C1 segment of cervical spinal cord (tissue), 14 donors: ENCODE data around the gene ACYP2.

ENCODE experiments used
- DNase-seq, 14 donors: peaks; one replicate each; lab custom pipeline; 2025; lab: John Stamatoyannopoulos, UW

The ACYP2 gene

GRCh38 chr2:54212456-54212855 lies 97.0 kb downstream of the ACYP2 start:
- no peak for DNase-seq

- no peak for DNase-seq
Measured at GRCh38 chr2:54213082-54213481, 97.7 kb downstream of the ACYP2 start.

DNA sequence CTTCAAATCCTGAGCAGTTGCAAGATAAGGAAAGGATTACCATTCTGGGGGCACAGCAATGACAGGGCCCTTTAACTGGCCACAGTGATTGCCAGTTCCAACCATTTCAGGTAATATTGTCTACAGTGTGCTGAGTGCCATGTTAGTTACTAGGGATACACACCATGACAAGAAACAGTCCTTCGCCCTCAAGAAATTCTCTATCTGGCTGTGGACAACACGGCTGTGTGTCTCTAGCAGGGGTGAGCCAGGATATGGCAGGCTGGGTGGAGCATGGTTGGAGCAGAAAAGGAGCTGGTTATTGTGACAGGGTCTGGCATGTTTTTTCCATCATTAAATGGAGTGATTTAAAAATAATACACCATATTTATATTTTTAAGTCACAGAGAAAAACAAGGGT lies 109.6 kb downstream of the ACYP2 start:
- DNase-seq, result peak in 1 of 14 donors; percentile 7

- DNase-seq, result no peak
Measured at GRCh38 chr2:54226260-54226659, 110.8 kb downstream of the ACYP2 start.

- DNase-seq, result no peak
Measured at GRCh38 chr2:54227798-54228197, 112.4 kb downstream of the ACYP2 start.

GRCh38 chr2:54228945-54229344 lies 113.5 kb downstream of the ACYP2 start:
- no peak for DNase-seq

DNA sequence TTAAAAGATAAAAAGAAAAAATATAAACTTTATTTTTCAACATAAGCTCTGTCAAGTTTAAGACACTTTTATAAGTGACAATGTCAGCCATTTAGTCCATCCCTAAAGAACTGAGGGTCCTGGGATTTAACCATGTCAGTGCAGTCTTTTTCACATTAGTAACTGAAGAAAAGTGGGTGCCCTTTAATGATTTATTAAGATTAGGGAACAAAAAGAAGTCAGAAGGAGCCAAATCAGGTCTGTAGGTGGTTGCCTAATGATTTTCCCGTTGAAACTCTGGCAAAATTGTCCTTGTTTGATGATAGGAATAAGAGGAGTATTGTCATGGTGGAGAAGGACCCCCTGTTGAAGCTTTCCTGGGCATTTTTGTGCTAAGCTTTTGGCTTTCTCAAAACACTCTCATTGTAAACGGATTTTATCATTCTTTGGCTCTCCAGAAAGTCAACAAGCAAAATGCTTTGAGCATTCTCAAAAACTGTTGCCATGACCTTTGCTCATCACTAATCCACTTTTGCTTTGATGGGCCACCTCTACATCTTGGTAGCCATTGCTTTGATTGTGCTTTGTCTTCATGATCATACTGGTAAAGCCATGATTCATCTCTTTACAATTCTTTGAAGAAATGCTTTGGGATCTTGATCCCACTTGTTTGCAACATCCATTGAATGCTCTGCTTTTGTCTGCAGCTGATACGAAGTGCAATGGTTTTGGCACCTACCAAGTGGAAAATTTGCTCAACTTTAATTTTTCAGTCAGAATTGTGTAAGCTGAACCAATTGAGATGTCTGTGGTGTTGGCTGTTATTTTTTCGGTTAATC lies 118.6 kb downstream of the ACYP2 start:
- DNase-seq, result no peak

DNA sequence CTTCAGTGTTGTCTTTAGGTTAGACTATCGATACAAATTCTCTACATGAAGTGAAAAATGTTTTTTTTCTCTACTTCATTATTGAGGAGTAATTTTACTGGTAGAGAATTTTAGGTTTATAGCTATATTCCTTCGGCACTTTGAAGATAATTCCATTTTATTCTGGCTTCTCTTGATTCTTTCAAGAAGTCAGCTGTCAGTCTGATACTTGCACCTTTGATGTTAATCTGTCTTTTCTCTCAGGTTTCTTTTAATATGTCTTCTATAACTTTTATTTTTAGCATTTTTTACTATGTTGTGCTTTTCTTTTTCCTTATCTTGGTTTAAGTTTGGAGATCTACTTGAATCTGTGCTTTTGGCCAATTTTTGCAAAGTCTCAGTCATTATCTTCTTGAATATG lies 122.0 kb downstream of the ACYP2 start:
- DNase-seq, result no peak

GRCh38 chr2:54239427-54239826 lies 124.0 kb downstream of the ACYP2 start:
- DNase-seq, result no peak

GRCh38 chr2:54240515-54241469 lies 125.4 kb downstream of the ACYP2 start:
- DNase-seq, result no peak

DNA sequence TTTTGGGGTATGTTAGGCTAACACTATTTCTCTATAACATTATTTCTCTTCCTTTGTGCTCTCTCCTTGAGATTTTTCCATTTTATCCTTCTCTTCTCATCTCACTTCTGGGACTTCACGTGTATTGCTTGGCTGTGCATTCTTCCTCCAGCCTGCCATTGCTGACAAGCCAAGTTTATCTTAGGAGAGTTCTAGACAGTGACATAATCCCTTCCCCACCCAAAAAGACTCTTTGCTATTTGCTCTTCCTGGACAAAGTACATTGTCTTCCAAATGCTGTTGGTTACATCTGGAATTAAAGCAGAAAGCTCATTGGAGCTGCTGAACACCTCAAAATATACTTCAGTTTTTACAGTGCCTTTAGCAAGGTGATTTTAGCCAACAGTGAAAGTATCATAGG lies 131.7 kb downstream of the ACYP2 start:
- no peak for DNase-seq

- DNase-seq, result no peak
Measured at GRCh38 chr2:54249629-54250028, 134.2 kb downstream of the ACYP2 start.

- no peak for DNase-seq
Measured at GRCh38 chr2:54254180-54254579, 138.8 kb downstream of the ACYP2 start.

DNA sequence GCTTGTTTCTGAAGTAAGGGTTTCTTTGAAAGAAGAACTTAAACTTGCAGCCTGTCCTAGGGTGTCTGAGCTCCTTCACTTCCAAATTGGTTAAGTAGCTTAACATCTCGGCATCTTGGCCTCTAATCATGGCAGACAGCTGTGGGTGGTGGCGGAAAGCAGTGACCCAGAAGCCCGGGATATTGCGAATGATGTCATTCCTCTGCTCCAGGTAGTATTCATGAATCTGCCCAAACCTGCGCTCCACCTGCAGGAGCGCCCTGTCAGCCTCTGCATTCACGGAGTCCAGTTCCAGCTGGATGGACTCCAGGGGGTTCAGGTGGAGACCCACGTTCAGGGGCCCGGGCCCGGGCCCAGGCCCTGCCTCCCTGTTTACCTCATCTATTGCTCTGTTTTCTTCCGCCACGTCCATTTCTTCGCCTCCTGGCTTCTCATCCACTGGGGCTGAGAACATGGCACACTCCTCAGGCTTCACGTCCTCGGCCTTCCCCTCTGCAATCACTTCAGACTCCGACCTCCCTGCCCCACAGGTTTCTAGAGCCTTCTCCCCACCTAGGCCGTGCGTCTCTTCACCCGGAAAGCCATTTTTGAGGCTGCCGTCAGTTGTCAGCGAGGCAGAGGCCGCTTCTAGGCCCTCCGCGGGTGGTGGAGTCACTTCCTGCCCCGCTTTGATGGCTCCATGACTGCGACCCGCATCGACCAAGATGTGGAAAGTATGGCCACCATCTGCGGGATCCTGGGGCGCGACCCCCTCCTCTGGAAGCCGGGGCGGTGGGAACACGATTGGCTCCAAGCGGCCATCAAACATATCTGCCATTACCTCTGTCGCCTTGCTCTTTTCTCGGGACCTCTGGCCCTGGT lies 140.0 kb downstream of the ACYP2 start:
- no peak for DNase-seq

DNA sequence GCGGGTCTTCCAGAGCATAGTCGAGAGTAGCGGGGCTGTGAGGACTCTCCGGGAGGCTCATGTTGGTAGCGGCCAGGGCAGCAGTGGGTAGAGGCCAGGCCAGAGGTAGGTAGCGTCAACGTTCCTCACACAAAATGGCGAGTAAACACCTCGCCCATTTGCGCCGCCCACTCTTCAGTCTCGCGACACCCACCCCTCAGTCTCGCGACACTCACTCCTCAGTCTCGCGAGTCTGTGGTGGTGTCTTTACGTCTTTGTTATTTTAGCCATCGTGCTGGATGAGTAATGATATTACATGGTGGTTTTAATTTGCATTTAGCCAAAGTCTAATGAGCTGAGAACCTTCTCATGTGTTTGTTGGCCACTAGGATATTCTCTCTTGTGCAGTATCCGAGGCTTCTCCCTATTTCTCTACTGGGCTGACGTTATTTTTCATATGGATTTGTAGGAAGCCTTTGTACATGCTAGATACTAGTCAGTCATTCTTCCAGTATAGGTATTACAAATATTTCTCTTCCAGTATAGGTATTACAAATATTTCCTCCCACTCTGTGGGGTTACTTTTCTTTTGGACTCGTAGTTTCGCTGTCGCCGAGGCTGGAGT lies 140.8 kb downstream of the ACYP2 start, which contains the start of gene TSPYL6:
TSPYL6 (minus strand) TSS at position 139 of the 604 bp plus-strand sequence; CDS start at position 61, 78 bp downstream.
- DNase-seq, result no peak

DNA sequence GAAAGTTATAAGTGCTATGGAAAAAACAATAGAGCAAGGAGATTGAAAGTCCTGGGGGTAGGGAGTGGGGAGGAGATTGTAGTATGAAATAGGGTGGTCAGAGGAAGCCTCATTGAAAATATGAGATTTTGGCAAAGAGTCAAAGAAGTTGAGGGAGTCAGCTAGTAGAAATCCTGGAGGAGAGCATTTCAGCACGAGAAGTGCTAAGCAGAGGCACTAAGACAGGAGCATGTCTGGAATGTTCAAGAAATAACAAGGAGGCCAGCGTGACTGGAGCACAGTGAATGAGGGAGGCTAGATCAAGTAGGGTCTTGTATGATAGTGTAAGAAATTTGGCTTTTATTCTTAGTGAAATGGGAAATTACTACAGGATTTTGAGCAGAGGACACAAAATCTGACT lies 142.8 kb downstream of the ACYP2 start:
- DNase-seq, result no peak

DNA sequence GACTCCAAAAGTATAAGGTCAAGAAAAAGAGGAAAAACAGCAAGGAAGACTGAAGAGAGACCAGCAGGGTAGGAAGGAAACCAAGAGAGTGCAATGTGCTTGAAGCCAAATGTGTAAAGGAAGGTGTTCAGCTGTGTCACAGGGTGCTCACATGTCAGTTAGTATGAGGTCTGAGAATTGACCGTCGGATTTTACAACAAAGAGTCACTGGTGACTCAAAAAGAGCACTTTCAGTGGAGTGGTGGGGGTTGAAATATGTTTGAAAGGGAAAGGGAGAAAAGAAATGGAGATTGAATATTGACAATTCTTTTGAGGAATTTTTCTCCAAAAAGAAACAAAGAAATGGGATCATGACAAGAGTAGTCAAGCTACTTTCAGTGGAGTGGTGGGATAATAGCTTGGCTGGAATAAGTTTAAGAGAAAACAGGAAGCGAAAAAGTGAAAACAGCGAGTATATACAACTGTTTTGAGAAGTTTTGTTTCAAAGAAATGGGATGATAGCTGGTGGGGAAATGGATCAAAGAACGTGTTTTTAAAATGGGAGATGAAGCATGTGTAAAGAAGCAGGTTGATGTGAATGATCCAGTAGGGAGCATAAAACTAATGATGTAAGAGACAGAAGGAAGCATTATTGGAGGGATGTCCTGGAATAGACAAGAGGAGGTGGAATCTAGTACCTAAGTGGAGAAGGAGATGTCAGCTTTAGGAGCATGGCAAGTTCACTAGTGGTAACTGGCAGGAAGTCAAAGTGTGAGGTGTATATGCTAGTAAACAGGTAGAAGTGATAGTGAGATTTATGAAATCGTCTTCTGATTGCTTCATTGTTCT lies 144.2 kb downstream of the ACYP2 start:
- DNase-seq, result no peak

DNA sequence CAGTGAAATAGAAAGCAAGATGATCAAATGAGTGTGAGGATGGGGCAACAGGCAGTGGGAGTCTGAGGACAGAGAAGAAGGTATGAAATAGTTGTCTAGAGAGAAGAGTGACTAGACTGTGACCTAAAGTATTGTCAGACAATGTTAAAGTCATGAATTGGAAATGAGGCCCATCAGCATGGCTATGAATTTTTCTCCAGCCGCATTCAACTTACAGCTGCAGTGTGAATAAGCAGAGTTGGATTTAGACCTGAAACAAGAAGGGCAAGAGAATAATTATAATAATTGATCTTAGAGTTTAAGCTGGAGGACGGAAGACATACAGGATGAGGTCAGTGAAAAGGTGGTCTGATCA lies 144.8 kb downstream of the ACYP2 start:
- DNase-seq, result no peak

GRCh38 chr2:54261537-54261936 lies 146.1 kb downstream of the ACYP2 start:
- DNase-seq, result no peak

DNA sequence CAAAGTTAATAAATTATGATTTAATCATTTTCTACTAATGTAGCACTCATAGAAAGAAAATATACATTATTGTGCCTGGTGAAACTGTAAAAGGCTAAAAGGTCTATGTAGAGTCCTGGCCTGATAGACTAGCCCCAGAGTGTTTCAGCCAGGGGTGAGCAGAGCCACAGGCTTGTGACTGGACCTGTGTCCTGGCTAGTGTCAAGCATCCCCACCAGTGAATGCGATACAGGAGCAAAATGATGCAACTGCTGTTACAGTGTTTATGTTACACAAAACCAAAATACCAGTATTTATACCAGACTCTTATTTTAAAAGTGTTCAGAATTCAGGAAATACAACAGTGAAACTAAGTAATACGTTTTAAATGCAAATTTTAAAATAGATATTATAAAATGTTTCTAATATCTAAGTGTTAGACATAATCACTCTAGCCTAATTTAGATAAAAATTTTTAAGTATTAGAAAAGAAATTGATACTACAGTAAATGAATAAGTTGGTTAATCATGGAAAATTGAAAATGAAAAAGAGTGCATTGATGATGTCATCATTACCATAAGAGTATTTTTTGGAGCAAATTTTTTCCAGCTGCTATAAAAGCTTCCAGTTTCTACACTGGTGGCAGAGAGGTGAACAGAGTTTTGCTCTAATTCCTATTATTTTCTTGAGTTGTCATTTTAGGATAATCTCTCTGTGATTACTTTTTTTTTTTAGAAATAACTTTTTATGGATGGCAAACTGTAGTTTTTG lies 146.8 kb downstream of the ACYP2 start:
- no peak for DNase-seq
